AG08396 (cell line): ENCODE measurements around the gene DOHH.

Experiments used
- DNase-seq: peaks from one replicate; pipeline ENCODE4 v3.0.0; 2012; ENCODE audit warnings: low spot score, mixed read lengths

The DOHH gene

GRCh38 chr19:3500429-3501101 lies at the start of gene DOHH:
DOHH (minus strand) TSS chr19:3500674; CDS start chr19:3496814, 3,860 bp downstream.
- DNase-seq, result peak; percentile 99

- DNase-seq, result no peak
Observed at GRCh38 chr19:3549816-3550215, 49.3 kb upstream of the DOHH start.

GRCh38 chr19:3548606-3549005 lies 48.1 kb upstream of the DOHH start:
- DNase-seq, result no peak

GRCh38 chr19:3547767-3548282 lies 47.4 kb upstream of the DOHH start:
- DNase-seq, result no peak

GRCh38 chr19:3547301-3547731 lies 46.8 kb upstream of the DOHH start:
- peak; percentile 80 for DNase-seq

GRCh38 chr19:3546119-3546518 lies 45.6 kb upstream of the DOHH start:
- no peak for DNase-seq

GRCh38 chr19:3545669-3546034 lies 45.2 kb upstream of the DOHH start:
- no peak for DNase-seq

GRCh38 chr19:3544742-3545668 lies 44.5 kb upstream of the DOHH start:
- peak; percentile 92 for DNase-seq

- no peak for DNase-seq
Observed at GRCh38 chr19:3544058-3544376, 43.5 kb upstream of the DOHH start.

- DNase-seq, result no peak
Observed at GRCh38 chr19:3543150-3544057, 42.9 kb upstream of the DOHH start.

GRCh38 chr19:3539756-3540118 lies 39.3 kb upstream of the DOHH start:
- no peak for DNase-seq

GRCh38 chr19:3538965-3539755 lies 38.7 kb upstream of the DOHH start, which contains the start of gene TEKTIP1:
TEKTIP1 (plus strand) TSS chr19:3539174; CDS start chr19:3539178, 4 bp downstream.
- no peak for DNase-seq

GRCh38 chr19:3538258-3538929 lies 37.9 kb upstream of the DOHH start:
- no peak for DNase-seq

GRCh38 chr19:3537438-3538240 lies 37.2 kb upstream of the DOHH start:
- no peak for DNase-seq

GRCh38 chr19:3537101-3537437 lies 36.6 kb upstream of the DOHH start:
- DNase-seq, result no peak

GRCh38 chr19:3536429-3537100 lies 36.1 kb upstream of the DOHH start:
- DNase-seq, result no peak

GRCh38 chr19:3535981-3536380 lies 35.5 kb upstream of the DOHH start:
- no peak for DNase-seq

GRCh38 chr19:3535563-3535965 lies 35.1 kb upstream of the DOHH start:
- no peak for DNase-seq

GRCh38 chr19:3535235-3535535 lies 34.7 kb upstream of the DOHH start:
- DNase-seq, result no peak
